ENCODE results near the gene ARHGAP26.

The ARHGAP26 gene

GRCh38 chr5:143188692-143189091 lies 418.5 kb downstream of the ARHGAP26 start:
- H3K36me3 ChIP-seq (ENCODE audit: insufficient read depth): no peaks in the 10 kb centered on the region
- no peaks in the 10 kb centered on the region for H4K20me1 ChIP-seq (ENCODE audit: insufficient read depth)
- H3K79me2 ChIP-seq (ENCODE audit: insufficient read depth, low read depth): no peaks in the 10 kb centered on the region
- peaks cover 99% of the 10 kb centered on the region for H3K4me1 ChIP-seq (ENCODE audit: low read depth, poor library complexity, severe bottlenecking)
- H3K9ac ChIP-seq: peak overlapping the region; percentile 62; the same call in 1 of the 2 replicates
- no peak overlapping the region for H3K4me3 ChIP-seq (IDR thresholded peaks at IDR 0.05; ENCODE audit: insufficient read depth, low read depth, low read length)
- H3K4me2 ChIP-seq: peak overlapping the region; percentile 70
- H3K27ac ChIP-seq: peak overlapping the region; percentile 93
- no peak for TF ChIP-seq CTCF (conservative IDR thresholded peaks at IDR 0.05; ENCODE audit: low read depth, low read length)
- no peak overlapping the region for H2AFZ ChIP-seq (ENCODE audit: low read depth)
- no peaks in the 10 kb centered on the region for H3K27me3 ChIP-seq (ENCODE audit: insufficient read depth, low read depth)

GRCh38 chr5:143190260-143190810 lies 420.2 kb downstream of the ARHGAP26 start:
- Histone ChIP-seq H3K4me1 (ENCODE audit: low read depth, poor library complexity, severe bottlenecking) (peaks cover 99% of the 10 kb centered on the region), H3K27me3 (ENCODE audit: insufficient read depth, low read depth) (no peaks in the 10 kb centered on the region), H3K79me2 (ENCODE audit: insufficient read depth, low read depth) (no peaks in the 10 kb centered on the region), H2AFZ (ENCODE audit: low read depth) (no peak overlapping the region), H3K27ac (peak overlapping the region; percentile 93), H3K36me3 (ENCODE audit: insufficient read depth) (no peaks in the 10 kb centered on the region), H4K20me1 (ENCODE audit: insufficient read depth) (no peaks in the 10 kb centered on the region), H3K4me2 (peak overlapping the region; percentile 70), H3K9ac (peak overlapping the region; percentile 62), H3K4me3 (IDR thresholded peaks at IDR 0.05; ENCODE audit: insufficient read depth, low read depth, low read length) (no peak overlapping the region)
- TF ChIP-seq CTCF (conservative IDR thresholded peaks at IDR 0.05; ENCODE audit: low read depth, low read length): no peak

- H4K20me1 ChIP-seq (ENCODE audit: insufficient read depth): no peaks in the 10 kb centered on the region
- H3K36me3 ChIP-seq (ENCODE audit: insufficient read depth): no peaks in the 10 kb centered on the region
- peak overlapping the region; percentile 70; the same call in 1 of the 2 replicates for H3K4me2 ChIP-seq
- no peak overlapping the region for H2AFZ ChIP-seq (ENCODE audit: low read depth)
- H3K27me3 ChIP-seq (ENCODE audit: insufficient read depth, low read depth): no peaks in the 10 kb centered on the region
- H3K4me3 ChIP-seq (IDR thresholded peaks at IDR 0.05; ENCODE audit: insufficient read depth, low read depth, low read length): no peak overlapping the region
- peaks cover 99% of the 10 kb centered on the region for H3K4me1 ChIP-seq (ENCODE audit: low read depth, poor library complexity, severe bottlenecking)
- peak overlapping the region; percentile 93; the same call in 1 of the 2 replicates for H3K27ac ChIP-seq
- TF ChIP-seq CTCF (conservative IDR thresholded peaks at IDR 0.05; ENCODE audit: low read depth, low read length): no peak
- H3K9ac ChIP-seq: no peak overlapping the region
- H3K79me2 ChIP-seq (ENCODE audit: insufficient read depth, low read depth): no peaks in the 10 kb centered on the region
Measured at GRCh38 chr5:143191720-143192119, 421.5 kb downstream of the ARHGAP26 start.

- H3K27ac ChIP-seq: peak overlapping the region; percentile 93; the same call in 1 of the 2 replicates
- no peaks in the 10 kb centered on the region for H3K27me3 ChIP-seq (ENCODE audit: insufficient read depth, low read depth)
- no peaks in the 10 kb centered on the region for H3K79me2 ChIP-seq (ENCODE audit: insufficient read depth, low read depth)
- H2AFZ ChIP-seq (ENCODE audit: low read depth): no peak overlapping the region
- no peak overlapping the region for H3K9ac ChIP-seq
- H3K36me3 ChIP-seq (ENCODE audit: insufficient read depth): no peaks in the 10 kb centered on the region
- no peak for TF ChIP-seq CTCF (conservative IDR thresholded peaks at IDR 0.05; ENCODE audit: low read depth, low read length)
- peak overlapping the region; percentile 2; the same call in 1 of the 2 replicates for H3K4me2 ChIP-seq
- H3K4me1 ChIP-seq (ENCODE audit: low read depth, poor library complexity, severe bottlenecking): peaks cover 99% of the 10 kb centered on the region
- H4K20me1 ChIP-seq (ENCODE audit: insufficient read depth): no peaks in the 10 kb centered on the region
- H3K4me3 ChIP-seq (IDR thresholded peaks at IDR 0.05; ENCODE audit: insufficient read depth, low read depth, low read length): no peak overlapping the region
Measured at GRCh38 chr5:143192191-143192900, 422.2 kb downstream of the ARHGAP26 start.
